SKM-1 (cell line): ENCODE measurements around the gene C15orf39.
A peak's percentile ranks its signal among the peaks of the same experiment; 100 is the strongest.

Experiments used
- DNase-seq: peaks from one replicate; lab custom pipeline; 2025; ENCODE audit not compliant: unreplicated experiment; lab: John Stamatoyannopoulos, UW

Gene C15orf39

DNA sequence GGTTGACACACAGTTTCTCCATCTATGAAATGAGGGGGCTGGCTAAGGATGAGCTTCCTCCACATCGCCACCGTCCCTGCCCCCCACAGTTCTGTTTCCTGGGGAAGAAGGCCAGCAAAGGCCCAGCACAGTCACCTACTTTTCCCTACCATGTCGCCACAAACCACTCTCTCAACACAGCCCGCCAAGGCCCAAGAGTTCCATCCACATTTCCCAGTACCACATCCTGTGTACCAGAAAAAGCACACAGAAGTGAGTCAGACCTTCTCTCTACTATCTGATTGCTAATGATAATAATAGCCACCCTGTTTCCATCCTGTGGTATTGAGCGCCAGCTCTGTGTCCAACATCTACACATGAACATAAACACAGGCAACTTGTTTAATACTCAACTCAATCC lies 30.3 kb upstream of the C15orf39 start:
- peak; percentile 70 for DNase-seq

DNA sequence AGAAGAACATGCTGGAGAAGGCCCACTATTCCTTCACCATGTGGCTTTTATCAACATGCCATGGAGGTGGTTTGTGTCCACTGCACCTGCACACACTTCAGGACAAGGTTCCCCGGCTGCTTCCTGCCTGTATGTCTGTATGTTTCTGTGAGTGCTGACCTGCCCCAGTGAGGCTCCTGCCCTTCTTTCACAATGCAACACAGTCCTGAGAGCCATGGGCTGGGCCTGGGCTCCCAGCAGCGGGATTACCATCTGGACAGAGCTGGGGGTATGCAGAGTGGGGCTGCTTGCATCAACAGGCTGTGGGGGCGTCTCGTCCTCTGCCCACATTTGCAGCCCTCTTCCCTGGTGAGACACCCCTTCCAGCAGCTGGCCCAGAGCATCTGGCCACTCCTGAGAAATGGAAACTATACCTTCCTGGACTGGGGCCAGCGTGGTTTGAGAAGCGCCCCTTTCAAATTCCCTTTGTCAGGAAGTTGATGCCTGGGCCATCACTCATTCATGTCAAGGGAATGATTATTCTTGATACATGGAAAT lies 29.3 kb upstream of the C15orf39 start:
- DNase-seq: no peak

DNA sequence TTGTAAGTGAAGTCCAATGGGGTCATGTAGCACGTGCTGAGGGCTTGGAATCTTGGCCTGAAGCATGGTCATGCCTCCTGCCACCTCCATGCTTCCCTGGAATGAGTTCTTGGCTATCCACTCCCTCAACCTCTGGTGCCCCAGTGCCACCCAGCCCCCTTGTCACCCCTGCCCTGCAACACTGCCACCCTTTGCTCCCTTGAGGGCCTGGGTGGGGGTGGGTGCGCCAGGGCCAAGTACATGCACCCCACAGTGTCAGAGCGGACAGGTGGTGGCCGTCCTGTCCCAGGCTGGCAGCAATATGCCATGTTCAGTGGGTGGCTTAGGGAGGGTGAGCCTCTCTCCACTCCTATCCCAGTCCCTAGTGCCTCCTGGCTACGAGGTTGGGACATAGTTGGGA lies 27.6 kb upstream of the C15orf39 start:
- DNase-seq: no peak

DNA sequence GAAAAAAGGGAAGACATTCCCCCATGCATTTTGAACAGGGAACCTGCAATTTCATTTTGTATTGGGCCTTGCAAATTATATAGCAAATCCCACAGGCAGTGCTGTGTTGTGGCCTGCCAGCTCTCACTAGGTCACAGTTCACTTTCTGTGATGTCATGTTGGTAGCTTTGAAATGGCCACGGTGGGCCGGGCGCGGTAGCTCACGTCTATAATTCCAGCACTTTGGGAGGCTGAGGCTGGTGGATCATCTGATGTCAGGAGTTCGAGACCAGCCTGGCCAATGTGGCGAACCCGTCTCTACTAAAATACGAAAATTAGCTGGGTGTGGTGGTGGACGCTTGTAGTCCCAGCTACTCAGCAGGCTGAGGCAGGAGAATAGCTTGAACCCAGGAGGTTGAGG lies 27.0 kb upstream of the C15orf39 start:
- no peak for DNase-seq

DNA sequence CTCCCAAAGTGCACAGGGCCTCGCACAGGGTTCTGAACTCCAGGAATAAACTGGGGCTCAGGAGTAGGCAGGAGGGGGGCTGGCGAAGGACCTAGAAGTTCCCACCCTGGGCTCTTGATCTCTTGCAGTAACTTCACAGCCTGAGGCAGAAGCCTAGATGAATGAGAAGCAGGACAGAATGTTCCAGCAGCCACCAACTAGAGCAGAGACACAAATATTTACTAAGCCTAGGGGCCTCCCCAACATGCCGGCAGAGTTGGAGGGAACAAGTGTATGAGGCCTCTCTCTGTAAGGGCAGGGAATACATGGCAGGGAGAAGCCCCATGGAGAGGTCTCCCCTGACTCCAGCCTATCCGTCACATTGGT lies 25.3 kb upstream of the C15orf39 start:
- DNase-seq: no peak

DNA sequence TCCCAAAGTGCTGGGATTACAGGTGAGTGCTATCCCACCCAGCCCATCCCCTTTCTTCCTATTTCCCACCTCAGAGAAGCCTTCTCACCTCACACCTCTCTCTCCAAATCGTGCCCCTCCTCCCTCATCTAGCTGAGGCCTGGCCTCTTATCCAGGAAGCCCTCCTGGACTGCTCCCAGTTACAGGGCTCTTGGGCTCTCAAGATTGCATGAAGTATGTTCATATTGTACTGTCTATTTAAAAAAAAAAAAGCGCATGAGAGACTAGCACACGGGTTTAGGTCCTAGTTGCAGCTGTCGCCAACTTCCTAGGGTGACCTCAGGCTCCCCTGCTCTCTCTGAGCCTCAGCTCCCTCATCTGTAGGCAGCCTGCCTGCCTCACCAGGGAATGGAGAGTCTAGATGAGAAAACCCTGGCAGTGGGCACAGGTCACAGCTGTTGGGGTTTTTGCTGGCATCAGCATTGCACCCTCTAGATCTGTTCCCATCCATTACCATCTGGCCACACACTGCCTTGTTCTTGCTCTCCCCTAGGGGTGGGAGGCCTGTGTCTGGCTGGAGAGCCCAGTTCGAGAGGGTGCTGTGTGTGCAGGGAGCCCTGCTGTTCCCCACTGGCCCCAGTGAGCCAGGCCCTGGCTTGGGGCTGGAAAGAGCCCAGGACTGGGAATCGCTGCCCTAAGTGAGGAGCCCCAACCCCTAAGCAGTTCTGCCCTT lies 24.2 kb upstream of the C15orf39 start:
- DNase-seq: no peak

DNA sequence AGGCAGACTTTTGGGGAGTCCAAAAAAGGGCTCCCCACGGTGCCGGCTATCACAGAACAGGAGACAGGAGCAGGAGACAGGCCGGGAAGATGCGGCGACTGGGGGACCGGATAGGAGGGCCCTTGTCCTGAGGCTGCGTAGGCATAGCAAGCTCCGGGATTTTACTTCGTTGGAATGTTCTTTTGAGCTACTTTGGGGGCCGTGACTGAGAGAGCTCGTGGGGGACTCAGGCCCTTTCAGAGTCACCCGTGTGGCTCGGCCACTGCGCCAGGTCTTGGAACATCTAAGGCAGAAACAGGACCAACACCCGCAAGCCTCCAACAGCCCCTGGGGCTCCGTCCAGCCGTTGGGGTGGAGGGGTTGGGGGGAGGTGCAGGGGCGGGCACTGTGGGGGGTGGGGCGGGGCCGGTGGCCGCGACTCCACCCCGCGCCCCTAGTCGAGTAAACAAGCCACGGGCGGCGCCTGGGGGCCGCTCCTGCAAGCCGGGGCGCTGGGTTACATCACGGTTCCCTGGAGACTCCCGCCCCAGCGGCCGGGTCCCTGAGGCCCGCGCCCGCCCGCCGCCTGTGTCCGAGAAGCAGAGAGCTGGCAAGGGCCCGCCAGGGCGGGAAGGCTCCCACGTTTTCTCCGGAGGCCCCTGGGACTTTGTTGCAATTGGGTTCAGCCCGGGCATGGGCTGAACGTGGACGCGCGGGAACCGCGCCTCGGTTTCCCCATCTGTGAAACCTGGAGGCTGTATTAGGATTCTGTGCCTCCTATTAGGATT lies 23.3 kb upstream of the C15orf39 start:
- DNase-seq: no peak

DNA sequence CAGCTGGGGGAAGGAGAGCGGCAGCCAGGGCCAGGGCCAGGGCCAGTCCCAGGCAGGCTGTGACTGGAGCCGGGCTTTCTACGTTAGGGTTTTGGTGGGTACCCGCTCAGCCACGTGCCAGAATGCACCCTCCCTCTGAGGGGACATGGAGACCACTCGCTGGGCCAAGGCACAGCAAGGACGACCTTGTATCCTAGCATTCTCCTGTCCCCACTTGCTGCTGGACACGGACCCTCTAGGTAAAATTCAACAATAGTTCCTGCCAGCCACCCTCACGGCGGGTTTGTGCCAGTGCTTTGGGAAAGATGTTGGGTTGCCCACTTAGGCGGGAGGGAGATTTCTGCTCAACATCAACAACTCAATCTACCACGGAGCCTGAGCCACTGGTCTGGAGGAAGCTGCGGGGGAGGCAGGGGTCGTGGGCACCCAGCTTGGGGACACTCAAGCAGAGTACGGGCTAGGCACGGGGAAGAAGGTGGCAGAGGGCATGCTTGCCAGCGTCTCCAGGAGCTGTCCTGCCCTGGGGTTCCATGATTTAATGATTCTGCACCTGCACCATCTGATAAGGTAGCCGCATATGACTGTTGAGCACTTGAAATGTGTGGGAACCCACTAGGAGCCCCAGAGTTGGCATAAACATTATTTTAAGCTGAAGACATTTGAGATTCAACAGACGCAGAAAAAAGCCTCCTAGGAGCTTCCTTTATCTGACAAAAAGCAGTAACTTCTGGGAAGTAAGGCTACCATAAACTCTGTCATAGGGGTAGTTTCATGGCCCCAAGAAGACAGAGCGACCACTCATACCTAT lies 22.5 kb upstream of the C15orf39 start:
- no peak for DNase-seq

DNA sequence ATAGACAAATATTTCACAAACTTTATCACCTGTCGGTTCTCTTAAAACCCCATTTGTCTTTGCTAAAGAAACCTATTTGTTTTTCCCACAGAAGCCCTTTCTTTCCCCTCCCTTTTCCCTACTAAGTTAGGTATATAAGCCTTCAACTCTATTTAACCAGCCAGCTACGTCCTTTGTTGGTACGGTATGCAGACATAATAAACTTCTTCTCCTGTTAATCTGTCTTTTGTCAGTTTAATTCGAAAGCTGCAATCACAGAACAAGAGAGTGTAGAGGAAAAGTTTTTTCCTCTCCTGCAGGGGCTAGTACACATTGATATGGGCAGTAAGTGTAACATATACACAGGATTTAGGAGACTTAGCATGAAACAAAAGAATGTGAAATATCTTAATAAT lies 21.9 kb upstream of the C15orf39 start:
- DNase-seq: no peak

DNA sequence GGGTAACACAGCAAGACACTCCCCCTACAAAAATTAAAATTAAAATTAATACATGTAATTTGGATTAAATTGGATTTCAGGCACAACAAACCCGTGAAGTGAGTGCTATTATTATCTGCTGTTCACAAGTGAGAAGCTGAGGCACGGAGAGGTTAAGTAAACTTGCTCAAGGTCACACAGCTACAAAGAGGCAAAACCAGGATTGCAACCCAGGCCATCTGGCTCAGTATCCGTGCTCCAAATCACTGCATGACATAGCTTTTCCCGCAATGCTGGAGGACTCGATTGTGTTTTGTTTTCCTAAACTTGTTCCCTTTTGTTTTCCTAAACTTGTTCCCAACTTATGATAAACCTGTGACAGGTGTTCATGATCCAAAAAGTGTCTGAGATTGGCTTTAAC lies 19.9 kb upstream of the C15orf39 start:
- no peak for DNase-seq

DNA sequence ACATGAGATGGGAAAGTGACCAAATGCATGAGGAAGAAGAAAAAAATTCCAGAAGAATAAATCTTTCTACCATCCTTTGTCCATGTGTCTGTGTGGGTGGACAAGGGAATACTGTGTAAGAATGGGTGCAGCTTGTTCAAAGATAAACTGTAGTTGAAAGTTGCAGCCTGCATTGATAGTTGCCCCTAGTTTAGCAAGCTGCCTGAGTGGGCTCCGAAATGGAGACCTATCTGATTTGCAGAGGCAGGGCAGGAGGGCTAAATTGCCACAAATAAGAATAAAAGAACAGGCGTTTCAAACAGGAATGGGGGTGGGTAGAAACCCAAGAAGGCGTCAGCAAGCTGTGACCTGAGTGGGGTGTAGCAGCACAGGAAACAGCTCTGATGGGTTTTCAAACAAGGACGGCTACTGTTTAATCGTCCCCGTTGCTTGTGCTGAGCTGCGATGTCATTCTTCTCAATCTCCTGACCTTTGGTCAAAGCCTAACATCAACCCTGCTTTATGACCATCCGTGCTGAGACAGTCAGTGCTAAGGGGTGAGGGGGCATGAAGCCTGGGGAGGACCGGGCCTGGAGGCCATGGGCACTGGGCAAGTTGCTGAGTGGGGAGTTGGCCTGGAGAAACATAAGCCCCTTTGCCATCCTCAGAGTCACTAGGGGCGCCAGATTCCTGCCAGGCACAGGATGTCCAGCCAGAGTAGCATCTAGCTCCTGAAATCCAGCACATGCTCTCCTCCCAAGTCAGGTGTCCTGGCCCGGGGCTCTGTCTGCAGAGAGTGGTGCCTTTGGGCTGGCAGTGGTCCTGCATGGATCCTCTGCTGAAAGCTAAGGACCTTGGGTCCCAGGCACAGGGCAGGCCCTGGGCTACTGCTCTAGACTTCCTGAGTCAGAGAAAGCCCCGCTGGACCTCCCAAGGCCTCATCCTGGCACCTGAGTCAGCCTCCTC lies 19.2 kb upstream of the C15orf39 start:
- DNase-seq: no peak

DNA sequence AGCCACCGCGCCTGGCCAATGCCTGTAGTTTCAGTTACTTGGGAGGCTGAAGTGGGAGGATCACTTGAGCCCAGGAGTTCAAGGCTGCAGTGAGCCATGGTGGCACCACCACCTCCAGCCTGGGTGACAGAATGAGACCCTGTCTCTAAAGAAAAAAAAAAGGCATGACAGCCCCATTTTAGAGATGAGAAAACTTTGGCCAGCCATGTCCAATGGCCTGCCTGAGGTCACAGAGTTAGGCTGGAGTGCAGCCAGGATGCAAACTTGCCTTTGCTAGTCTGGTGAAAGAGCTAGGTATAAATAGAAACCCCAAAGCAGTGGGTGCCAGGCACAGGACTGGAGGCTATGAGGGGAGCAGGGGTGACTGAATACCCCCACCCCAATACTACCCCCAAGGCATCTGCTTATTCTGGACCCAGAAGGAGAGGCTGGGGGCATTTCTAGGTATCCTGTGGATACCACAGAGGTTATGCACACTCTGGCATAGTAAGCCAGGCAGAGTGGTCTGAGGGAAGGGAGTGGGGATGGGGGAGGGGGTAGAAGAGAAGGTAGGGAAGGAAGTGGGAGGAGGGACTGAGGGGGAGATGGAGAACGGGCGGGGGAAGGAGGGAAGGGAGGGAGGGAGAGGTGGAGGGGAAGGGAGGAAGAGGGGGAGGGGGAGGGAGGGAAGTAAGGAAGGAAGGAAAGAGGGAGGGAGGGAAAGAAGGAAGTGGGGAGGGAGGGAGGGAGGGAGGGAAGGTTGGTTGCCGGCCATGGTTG lies 16.2 kb upstream of the C15orf39 start:
- DNase-seq: peak; percentile 41

DNA sequence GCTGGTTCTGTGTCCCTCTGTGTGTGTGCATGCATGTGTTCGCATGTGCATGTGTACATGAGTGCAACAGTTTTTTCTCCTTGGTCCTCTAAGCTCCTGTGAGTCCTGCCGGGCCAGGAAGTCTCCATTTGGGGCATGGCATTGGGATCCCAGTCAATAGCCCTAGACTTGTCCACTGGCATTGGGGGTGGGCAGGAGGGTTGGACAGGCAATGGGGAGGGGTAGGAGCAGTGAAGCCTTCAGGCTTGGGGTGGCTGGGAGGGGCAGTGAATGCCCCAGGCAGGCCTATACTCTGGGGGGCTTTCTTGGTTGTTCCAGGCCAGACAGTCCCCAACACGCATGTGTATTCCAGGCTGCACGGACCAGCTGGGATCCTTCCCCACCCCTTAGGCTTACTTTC lies 15.6 kb upstream of the C15orf39 start:
- no peak for DNase-seq

DNA sequence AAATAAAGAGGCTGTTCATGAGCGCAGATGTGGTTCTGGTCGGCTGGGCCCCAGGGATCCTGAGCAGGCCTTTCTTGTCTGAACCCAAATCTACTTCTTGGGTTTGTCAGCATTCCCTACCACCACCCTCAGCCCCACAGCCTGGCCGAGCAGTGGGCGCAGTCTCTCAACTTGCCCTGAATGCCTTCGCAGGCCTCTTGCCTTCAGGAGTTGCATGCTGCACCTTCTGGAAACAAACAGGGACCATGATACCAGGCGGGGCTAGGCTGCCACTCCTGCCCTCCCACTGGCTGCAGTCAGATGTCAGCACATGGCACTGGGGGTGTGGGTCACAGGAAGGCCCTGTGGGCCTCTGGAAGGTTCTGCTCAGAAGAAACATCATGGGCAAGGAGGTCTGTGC lies 13.2 kb upstream of the C15orf39 start:
- no peak for DNase-seq

DNA sequence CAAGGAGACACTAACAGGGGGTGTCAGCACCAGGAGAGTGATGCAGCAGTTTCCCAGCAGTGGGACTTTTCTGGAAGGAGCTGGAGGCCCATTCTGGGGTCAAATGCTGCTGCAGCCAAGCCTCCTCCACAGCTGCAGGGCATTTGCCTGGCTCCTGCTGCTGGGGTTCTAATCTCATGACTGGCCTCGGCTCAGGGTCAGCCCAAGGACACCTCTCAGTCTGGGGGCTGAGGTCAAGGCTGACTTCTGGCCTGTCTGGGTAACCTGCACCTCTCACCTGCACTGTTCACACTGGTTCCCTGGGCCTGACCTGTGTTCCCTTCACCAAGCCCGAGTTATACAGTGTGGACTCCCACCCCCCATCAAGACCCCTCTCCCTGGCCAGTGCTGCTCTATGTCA lies 10.4 kb upstream of the C15orf39 start:
- no peak for DNase-seq

DNA sequence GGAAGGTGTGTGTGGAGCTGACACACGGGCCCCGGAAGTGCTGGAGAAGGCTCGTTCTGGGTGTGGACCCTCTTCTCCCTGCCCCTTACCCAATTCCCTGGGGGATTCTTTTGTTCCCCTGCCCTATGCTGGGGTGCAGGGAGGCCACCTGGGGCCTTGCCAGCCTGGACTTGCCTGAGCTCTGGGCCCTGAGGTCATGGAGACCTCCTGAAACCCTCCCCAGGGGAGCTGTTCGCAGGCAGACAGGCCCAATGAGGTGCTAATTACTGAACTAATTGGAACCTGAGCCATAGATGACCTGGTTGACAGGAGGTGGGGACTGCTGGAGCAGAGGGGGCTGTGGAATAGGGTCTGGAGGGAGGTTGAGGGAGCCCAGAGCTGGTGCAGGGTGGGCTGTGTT lies 9.4 kb upstream of the C15orf39 start:
- DNase-seq: no peak

DNA sequence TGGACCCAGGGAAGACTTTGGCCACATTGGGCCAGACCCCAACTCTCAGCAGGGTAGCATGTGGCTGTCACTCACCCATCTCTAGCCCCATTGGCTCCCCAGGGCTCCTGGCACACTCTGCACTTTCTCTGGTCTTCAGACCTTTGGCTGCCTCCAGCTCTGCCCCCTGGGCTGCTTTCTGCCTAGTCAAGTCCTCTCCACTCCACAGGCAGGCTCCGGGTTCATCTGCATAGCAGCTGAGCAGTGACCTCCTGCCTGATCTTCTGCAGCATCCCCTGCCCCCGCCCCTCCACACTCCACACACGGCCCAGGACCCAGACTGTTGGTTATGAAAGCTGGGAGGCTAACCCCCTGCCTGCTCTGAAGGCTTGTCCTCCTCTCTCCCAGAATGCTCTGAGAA lies 8.4 kb upstream of the C15orf39 start:
- DNase-seq: no peak

DNA sequence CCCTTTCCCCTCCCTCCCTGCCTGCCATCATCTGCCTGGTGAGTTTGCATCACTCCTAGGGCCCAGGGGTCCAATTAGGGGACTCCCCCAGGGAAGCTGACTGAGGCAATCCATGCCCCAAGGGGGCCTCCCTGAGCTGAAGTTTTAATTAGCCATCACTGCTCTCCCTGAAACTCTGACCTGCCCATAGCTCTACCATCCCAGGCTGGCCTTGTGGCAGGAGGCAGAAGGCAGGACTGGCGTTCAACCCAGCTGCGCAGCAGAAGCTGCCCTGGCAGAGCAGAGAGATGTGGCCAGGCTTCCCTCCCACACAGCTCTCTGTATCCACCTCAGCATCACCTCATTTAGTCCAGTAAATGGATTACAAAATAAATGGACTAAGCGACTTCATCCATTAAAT lies 7.7 kb upstream of the C15orf39 start:
- DNase-seq: no peak

DNA sequence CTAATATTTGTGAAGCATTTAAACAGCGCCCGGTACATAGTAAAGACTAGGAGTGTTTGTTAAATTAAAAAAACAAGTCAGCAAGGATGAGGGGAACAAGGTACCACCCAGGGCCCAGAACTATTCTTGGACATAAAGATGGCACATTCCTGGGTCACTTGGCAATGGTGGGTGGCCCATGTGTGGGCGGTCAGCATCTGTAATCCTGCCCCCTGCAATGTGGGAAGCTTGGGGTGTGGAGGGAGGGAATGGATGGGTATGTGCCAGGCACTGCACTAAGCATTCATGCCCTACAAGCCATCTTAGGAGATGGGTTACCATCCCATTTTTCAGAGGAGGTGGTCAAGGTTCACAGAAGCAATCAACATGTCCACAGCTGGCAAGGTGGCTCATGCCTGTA lies 7.3 kb upstream of the C15orf39 start:
- no peak for DNase-seq
